Measurements from ENCODE around the gene AWAT2.

DNA sequence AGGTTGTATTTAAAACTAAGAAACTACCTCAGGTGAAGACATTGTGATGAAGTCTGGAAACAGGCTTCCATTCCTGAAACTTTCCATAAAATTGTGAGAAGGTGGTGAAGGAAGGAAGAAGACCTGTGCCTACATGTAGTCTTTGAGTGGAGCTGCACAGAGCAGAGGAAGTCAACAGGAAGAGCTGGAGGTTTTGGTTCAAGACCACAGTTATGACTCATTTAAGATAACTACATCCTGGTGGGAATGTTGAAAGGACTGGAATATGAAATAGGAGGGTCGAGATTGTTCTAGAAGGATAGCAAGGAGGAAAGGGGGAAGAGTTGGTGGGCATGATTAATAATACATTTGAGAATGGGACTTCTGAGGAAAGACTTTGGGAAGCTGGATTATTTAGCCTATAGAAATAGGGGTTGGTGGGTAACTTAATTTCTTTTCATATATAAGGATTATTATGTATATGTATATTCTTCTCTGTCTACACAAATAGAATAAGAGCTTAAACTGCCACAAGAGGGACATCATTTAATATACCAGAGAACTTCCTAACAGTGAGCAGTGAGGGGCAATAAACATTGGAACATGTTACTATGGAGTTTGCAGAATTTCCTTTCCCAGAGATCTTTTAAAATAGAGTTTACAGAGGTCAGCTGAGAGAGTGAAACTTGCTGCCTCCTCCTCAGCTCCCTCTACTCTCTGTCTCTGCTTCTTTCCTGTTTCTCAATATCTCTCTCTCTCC is 23.5 kb downstream of the AWAT2 start:
- TF ChIP-seq, protein P1, sequence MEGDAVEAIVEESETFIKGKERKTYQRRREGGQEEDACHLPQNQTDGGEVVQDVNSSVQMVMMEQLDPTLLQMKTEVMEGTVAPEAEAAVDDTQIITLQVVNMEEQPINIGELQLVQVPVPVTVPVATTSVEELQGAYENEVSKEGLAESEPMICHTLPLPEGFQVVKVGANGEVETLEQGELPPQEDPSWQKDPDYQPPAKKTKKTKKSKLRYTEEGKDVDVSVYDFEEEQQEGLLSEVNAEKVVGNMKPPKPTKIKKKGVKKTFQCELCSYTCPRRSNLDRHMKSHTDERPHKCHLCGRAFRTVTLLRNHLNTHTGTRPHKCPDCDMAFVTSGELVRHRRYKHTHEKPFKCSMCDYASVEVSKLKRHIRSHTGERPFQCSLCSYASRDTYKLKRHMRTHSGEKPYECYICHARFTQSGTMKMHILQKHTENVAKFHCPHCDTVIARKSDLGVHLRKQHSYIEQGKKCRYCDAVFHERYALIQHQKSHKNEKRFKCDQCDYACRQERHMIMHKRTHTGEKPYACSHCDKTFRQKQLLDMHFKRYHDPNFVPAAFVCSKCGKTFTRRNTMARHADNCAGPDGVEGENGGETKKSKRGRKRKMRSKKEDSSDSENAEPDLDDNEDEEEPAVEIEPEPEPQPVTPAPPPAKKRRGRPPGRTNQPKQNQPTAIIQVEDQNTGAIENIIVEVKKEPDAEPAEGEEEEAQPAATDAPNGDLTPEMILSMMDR (IDR thresholded peaks at IDR 0.05; ENCODE audit: low read length), result no peak
- TF ChIP-seq EZH2 (optimal IDR thresholded peaks at IDR 0.05; ENCODE audit: low read depth, low read length), result no peak

Data from MM.1S (cell line).